Naive thymus-derived CD4-positive, alpha-beta T cell (primary cell): ENCODE data around the gene CREB3L4. TPM values are rescaled to one million over a fixed set of nuclear protein-coding genes. Genes with fewer than 3 reads are reported as not detected.
"Not testable (repeated sequence)": the region's sequence is repeated elsewhere in the genome, so short reads cannot be mapped to it uniquely, and the experiment has no call there.

ENCODE experiments used
- ATAC-seq: fragments of 150-1000 bp; cut with Tn5 transposase; 2 replicates; pipeline ENCODE4 v1.10.0; 2021; ENCODE audit warnings: mild to moderate bottlenecking, moderate library complexity
- CTCF ChIA-PET: fragments of 350-600 bp; sonication (Branson Sonifier 250); formaldehyde crosslinking; loops from one replicate; lab custom pipeline; 2021; ENCODE audit warnings: antibody characterized with exemption; lab: Charles Lee
- POLR2A ChIA-PET: fragments of 350-600 bp; sonication (Branson Sonifier 250); formaldehyde crosslinking; loops from one replicate; lab custom pipeline; 2021; ENCODE audit warnings: antibody characterized with exemption, inconsistent platforms; lab: Charles Lee
- DNase-seq, 9 donors: peaks; one replicate each; pipeline versions ENCODE4 v3.0.0 to v3.0.0-alpha.2; 2020 to 2022; ENCODE audit warnings: mixed read lengths in 1 of 9
- H3K27ac ChIP-seq: one replicate; pipeline ENCODE4 v1.7.0; 2013; ENCODE audit warnings: mild to moderate bottlenecking, low read depth, low read length, moderate library complexity
- H3K27me3 ChIP-seq, 2 donors: one replicate each; pipeline ENCODE4 v1.7.0; 2013; ENCODE audit warnings: low read length in 2 of 2, mild to moderate bottlenecking in 2 of 2, moderate library complexity in 2 of 2; ENCODE audit not compliant: control insufficient read depth in 2 of 2, insufficient read depth in 2 of 2
- H3K36me3 ChIP-seq, 3 experiments: 1 replicate in 2 of 3; 2 replicates in 1 of 3; pipeline ENCODE4 v1.7.0; 2013; ENCODE audit warnings: low read length in 3 of 3, mild to moderate bottlenecking in 3 of 3, moderate library complexity in 1 of 3; ENCODE audit not compliant: insufficient read depth in 3 of 3, control insufficient read depth in 2 of 3
- H3K4me1 ChIP-seq, 2 donors: one replicate each; pipeline ENCODE4 v1.7.0; 2013; ENCODE audit warnings: low read length in 2 of 2, mild to moderate bottlenecking in 2 of 2, moderate library complexity in 1 of 2; ENCODE audit not compliant: control insufficient read depth in 2 of 2, insufficient read depth in 2 of 2
- H3K4me3 ChIP-seq: 2 replicates; pipeline ENCODE4 v1.7.0; 2013; ENCODE audit warnings: mild to moderate bottlenecking, low read length
- H3K9me3 ChIP-seq, 3 experiments: 1 replicate in 2 of 3; 2 replicates in 1 of 3; pipeline ENCODE4 v1.7.0; 2013; ENCODE audit warnings: low read length in 3 of 3; ENCODE audit not compliant: control insufficient read depth in 2 of 3
- H3K27ac Mint-ChIP-seq, 9 donors: one replicate each; pipeline ENCODE4 v1.8.0; 2020 to 2022; ENCODE audit warnings: mixed read lengths in 9 of 9, mild to moderate bottlenecking in 8 of 9, moderate library complexity in 5 of 9, inconsistent platforms in 2 of 9
- H3K27me3 Mint-ChIP-seq, 5 donors: one replicate each; pipeline ENCODE4 v1.8.0; 2021 to 2022; ENCODE audit warnings: mixed read lengths in 5 of 5, mild to moderate bottlenecking in 1 of 5
- H3K36me3 Mint-ChIP-seq, 5 donors: one replicate each; pipeline ENCODE4 v1.8.0; 2020 to 2022; ENCODE audit warnings: mixed read lengths in 5 of 5, mild to moderate bottlenecking in 3 of 5, inconsistent platforms in 1 of 5
- H3K4me1 Mint-ChIP-seq, 7 donors: one replicate each; pipeline ENCODE4 v1.8.0; 2020 to 2022; ENCODE audit warnings: mixed read lengths in 7 of 7, mild to moderate bottlenecking in 3 of 7, inconsistent platforms in 1 of 7
- H3K4me3 Mint-ChIP-seq, 10 donors: one replicate each; pipeline ENCODE4 v1.8.0; 2020 to 2022; ENCODE audit warnings: mild to moderate bottlenecking in 10 of 10, mixed read lengths in 10 of 10, moderate library complexity in 6 of 10, inconsistent platforms in 2 of 10
- H3K9me3 Mint-ChIP-seq, 11 donors: one replicate each; pipeline ENCODE4 v1.8.0; 2020 to 2022; ENCODE audit warnings: mixed read lengths in 11 of 11, mild to moderate bottlenecking in 4 of 11, inconsistent platforms in 1 of 11, moderate library complexity in 1 of 11
- intact Hi-C, 2 donors: fragments of 100-400 bp; cut with micrococcal nuclease; formaldehyde crosslinking; loops; one replicate each; pipeline ENCODE4 v1.15.1; 2023
- polyA plus RNA-seq, 2 donors: library from polyadenylated mRNA; unstranded; fragments of 300-500 nt; fragmentation: Illumina TruSeq; gene quantifications; one replicate each; pipeline ENCODE4 v1.2.3, GENCODE V29; 2021
- total RNA-seq, 6 experiments: library from RNA in 5 of 6; stranded (reverse) in 5 of 6; gene quantifications; 1 replicate in 5 of 6; 2 replicates in 1 of 6; pipeline ENCODE4 v1.2.3 and lab custom pipeline; 2021 to 2026

CREB3L4 gene
- total and polyA plus RNA-seq, 7 experiments from 2014 or later, result 4.6 to 8.4 (median 7.0) TPM

- POLR2A ChIA-PET, result interaction anchor here (0.7 to 8.8 kb wide), 2 partner anchors 8 to 285 kb away, joined by 3 to 157 read pairs; partner anchors contain the start of genes RAB13 and RPS27
- not testable (repeated sequence) for DNase-seq
These were observed 14.0 kb downstream of the CREB3L4 start for GRCh38 chr1:153981735-153982134.

GRCh38 chr1:153984123-153984894 lies 16.6 kb downstream of the CREB3L4 start:
- POLR2A ChIA-PET, result interaction anchor here (0.6 to 10.4 kb wide), 3 partner anchors 7 to 19 kb away, joined by 3 to 157 read pairs (median 3); partner anchors contain the start of gene JTB
- Mint-ChIP-seq H3K36me3 (no peaks in the 10 kb centered on the region), H3K4me3 (peak overlapping the region in 1 of 10 donors; percentile 27), H3K9me3 (no peaks in the 10 kb centered on the region), H3K4me1 (peaks cover 9 to 29% (median 15%) of the 10 kb centered on the region in 7 donors), H3K27ac (peak overlapping the region in 1 of 9 donors; percentile 74), H3K27me3 (peaks cover 0 to 21% (median 9%) of the 10 kb centered on the region in 5 donors)
- no peak for ATAC-seq
- no peak overlapping the region for H3K4me3 ChIP-seq
- H3K27ac ChIP-seq, result no peak overlapping the region
- H3K27me3 ChIP-seq, result no peaks in the 10 kb centered on the region
- CTCF ChIA-PET, result interaction anchor here (0.6 to 8.0 kb wide), 5 partner anchors 13 to 187 kb away, joined by 3 to 84 read pairs (median 3); no protein-coding TSS in a partner anchor
- no peaks in the 10 kb centered on the region for H3K9me3 ChIP-seq
- intact Hi-C loops, result loop anchor here in 1 of 2 donors (10.0 kb wide), 1 partner anchor 470 kb away; no protein-coding TSS in a partner anchor
- peaks cover 3 to 8% of the 10 kb centered on the region in 2 donors for H3K4me1 ChIP-seq
- no peak for DNase-seq
- no peaks in the 10 kb centered on the region for H3K36me3 ChIP-seq

More at GRCh38 chr1:153981735-153982134, 14.0 kb downstream of the CREB3L4 start:
- H3K9me3 Mint-ChIP-seq, H3K4me3 Mint-ChIP-seq, H3K27ac Mint-ChIP-seq, H3K4me1 ChIP-seq, H3K4me3 ChIP-seq, H3K27me3 ChIP-seq, H3K27ac ChIP-seq, ATAC-seq, H3K36me3 Mint-ChIP-seq, CTCF ChIA-PET, H3K9me3 ChIP-seq: not testable (repeated sequence)
- peaks cover 14 to 37% (median 28%) of the 10 kb centered on the region in 7 donors for H3K4me1 Mint-ChIP-seq
- intact Hi-C loops, result loop anchor here in 1 of 2 donors (10.0 kb wide), 1 partner anchor 467 kb away; no protein-coding TSS in a partner anchor
- H3K27me3 Mint-ChIP-seq, result peaks cover 0 to 21% (median 9%) of the 10 kb centered on the region in 5 donors
- H3K36me3 ChIP-seq, result peaks cover 0 to 11% (median 0%) of the 10 kb centered on the region in 3 experiments

GRCh38 chr1:153985341-153985912 lies 17.7 kb downstream of the CREB3L4 start:
- Mint-ChIP-seq H3K4me1 (peaks cover 16 to 32% (median 20%) of the 10 kb centered on the region in 7 donors), H3K27me3 (peaks cover 0 to 21% (median 9%) of the 10 kb centered on the region in 5 donors), H3K9me3 (peaks cover 0 to 2% (median 0%) of the 10 kb centered on the region in 11 donors), H3K27ac (peak overlapping the region in 6 of 9 donors; percentile 2 to 83 (median 29)), H3K4me3 (peak overlapping the region; percentile 19 to 69 (median 53)), H3K36me3 (peaks cover 0 to 2% (median 0%) of the 10 kb centered on the region in 5 donors)
- DNase-seq, result no peak
- no peaks in the 10 kb centered on the region for H3K27me3 ChIP-seq
- H3K9me3 ChIP-seq, result no peaks in the 10 kb centered on the region
- no peak overlapping the region for H3K27ac ChIP-seq
- ChIA-PET CTCF (interaction anchor here (0.6 to 8.0 kb wide), 10 partner anchors 18 to 413 kb away, joined by 3 to 84 read pairs (median 6); partner anchors contain the start of genes CREB3L4 and GATAD2B), POLR2A (interaction anchor here (0.9 to 10.4 kb wide), 6 partner anchors 8 to 201 kb away, joined by 4 to 157 read pairs (median 11); partner anchors contain the start of genes CREB3L4, CRTC2 and JTB)
- H3K4me1 ChIP-seq, result peaks cover 7 to 8% of the 10 kb centered on the region in 2 donors
- peak; percentile 31 for ATAC-seq
- intact Hi-C loops, result loop anchor here in 1 of 2 donors (10.0 kb wide), 1 partner anchor 471 kb away; no protein-coding TSS in a partner anchor
- no peaks in the 10 kb centered on the region for H3K36me3 ChIP-seq
- no peak overlapping the region for H3K4me3 ChIP-seq

- H3K27me3 ChIP-seq, result no peaks in the 10 kb centered on the region
- Mint-ChIP-seq H3K27ac (peak within 1 kb of the TSS; percentile 72 to 94 (median 88)), H3K9me3 (peaks cover 0 to 6% (median 0%) of the 10 kb centered on the region in 11 donors), H3K4me1 (peaks cover 19 to 38% (median 24%) of the 10 kb centered on the region in 7 donors), H3K36me3 (peaks cover 0 to 6% (median 1%) of the 10 kb centered on the region in 5 donors), H3K27me3 (peaks cover 2 to 21% (median 9%) of the 10 kb centered on the region in 5 donors), H3K4me3 (peak within 1 kb of the TSS; percentile 36 to 74 (median 70))
- ATAC-seq (no peak), DNase-seq (no peak)
- H3K27ac ChIP-seq, result peak within 1 kb of the TSS; percentile 53
- ChIA-PET CTCF (interaction anchor here (0.7 to 8.0 kb wide), 22 partner anchors 8 to 414 kb away, joined by 3 to 84 read pairs (median 5); partner anchors contain the start of genes CREB3L4, DENND4B, GATAD2B and JTB), POLR2A (interaction anchor here (0.7 to 10.4 kb wide), 13 partner anchors 9 to 202 kb away, joined by 3 to 157 read pairs (median 7); partner anchors contain the start of genes CREB3L4, CRTC2, DENND4B and GATAD2B)
- H3K4me3 ChIP-seq, result no peak within 1 kb of the TSS
- peaks cover 0 to 6% (median 0%) of the 10 kb centered on the region in 3 experiments for H3K36me3 ChIP-seq
- H3K9me3 ChIP-seq, result no peaks in the 10 kb centered on the region
- H3K4me1 ChIP-seq, result peaks cover 7 to 8% of the 10 kb centered on the region in 2 donors
- intact Hi-C loops, result loop anchor here (1.0 to 10.0 kb wide), 9 partner anchors 9 to 477 kb away; partner anchors contain the start of gene JTB (in 2 of the 2)
These were observed 18.4 kb downstream of the CREB3L4 start, which contains the start of gene RAB13 for GRCh38 chr1:153985941-153986761. Gene RAB13 (minus strand): TSS chr1:153986339. CDS start chr1:153986236, 103 bp downstream.

GRCh38 chr1:153987621-153988020 lies 19.9 kb downstream of the CREB3L4 start:
- Histone ChIP-seq H3K36me3 (peaks cover 3 to 15% (median 10%) of the 10 kb centered on the region in 3 experiments), H3K4me3 (no peak overlapping the region), H3K4me1 (peaks cover 22% of the 10 kb centered on the region in 2 donors), H3K9me3 (no peaks in the 10 kb centered on the region), H3K27ac (no peak overlapping the region), H3K27me3 (no peaks in the 10 kb centered on the region)
- ATAC-seq, result no peak
- Mint-ChIP-seq H3K27me3 (peaks cover 2 to 21% (median 9%) of the 10 kb centered on the region in 5 donors), H3K9me3 (peaks cover 0 to 10% (median 0%) of the 10 kb centered on the region in 11 donors), H3K27ac (peak overlapping the region in 6 of 9 donors; percentile 80 to 93 (median 88)), H3K36me3 (peaks cover 2 to 18% (median 13%) of the 10 kb centered on the region in 5 donors), H3K4me3 (peak overlapping the region in 2 of 10 donors; percentile 34 to 66), H3K4me1 (peaks cover 32 to 51% (median 38%) of the 10 kb centered on the region in 7 donors)
- no peak for DNase-seq
- intact Hi-C loops, result loop anchor here in 1 of 2 donors (2.0 to 10.0 kb wide), 2 partner anchors 31 to 473 kb away; no protein-coding TSS in a partner anchor
- ChIA-PET POLR2A (interaction anchor here (0.5 to 10.4 kb wide), 12 partner anchors 10 to 218 kb away, joined by 3 to 157 read pairs (median 8); partner anchors contain the start of genes CREB3L4, CRTC2, DENND4B and GATAD2B), CTCF (interaction anchor here (0.6 to 8.0 kb wide), 11 partner anchors 10 to 194 kb away, joined by 3 to 84 read pairs (median 11); partner anchors contain the start of genes CREB3L4, GATAD2B and JTB)
